HEK293T (cell line): ENCODE results near the gene PARP12.

Experiments
- CTCF ChIA-PET: fragments of 350-600 bp; formaldehyde crosslinking; extraction: SDS; loops from one replicate; lab custom pipeline; 2021; ENCODE audit warnings: antibody characterized with exemption, inconsistent platforms; lab: Yijun Ruan, JAX
- POLR2A ChIA-PET: fragments of 350-600 bp; formaldehyde crosslinking; extraction: SDS; loops from one replicate; lab custom pipeline; 2020; ENCODE audit warnings: antibody characterized with exemption, inconsistent platforms; lab: Yijun Ruan, JAX
- DNase-seq: peaks from one replicate; pipeline ENCODE4 v3.0.0; 2012; ENCODE audit warnings: mixed read lengths; ENCODE audit errors: extremely low spot score
- ARNT ChIP-seq: fragments of 450-650 bp; IDR thresholded peaks from 2 replicates; pipeline ENCODE4 v1.6.1; 2017; ENCODE audit warnings: mild to moderate bottlenecking
- BHLHE40 ChIP-seq: fragments of 450-650 bp; IDR thresholded peaks from 2 replicates; pipeline ENCODE4 v1.6.1; 2016; ENCODE audit warnings: mild to moderate bottlenecking, moderate library complexity, borderline replicate concordance
- CTBP1 ChIP-seq: fragments of 450-650 bp; IDR thresholded peaks from 2 replicates; pipeline ENCODE4 v1.6.1; 2016; ENCODE audit warnings: borderline replicate concordance
- ELF4 ChIP-seq: fragments of 450-650 bp; IDR thresholded peaks from 2 replicates; pipeline ENCODE4 v1.6.1; 2017; ENCODE audit warnings: antibody characterized with exemption
- FOXA1 ChIP-seq: fragments of 450-650 bp; IDR thresholded peaks from 2 replicates; pipeline ENCODE4 v1.6.1; 2016; ENCODE audit warnings: mild to moderate bottlenecking
- FOXK2 ChIP-seq: fragments of 450-650 bp; IDR thresholded peaks from 2 replicates; pipeline ENCODE4 v1.6.1; 2016; ENCODE audit warnings: mild to moderate bottlenecking
- FOXM1 ChIP-seq: fragments of 450-650 bp; IDR thresholded peaks from 2 replicates; pipeline ENCODE4 v1.6.1; 2017; ENCODE audit warnings: mild to moderate bottlenecking, borderline replicate concordance
- HDGF ChIP-seq: fragments of 450-650 bp; IDR thresholded peaks from 2 replicates; pipeline ENCODE4 v1.6.1; 2017; ENCODE audit warnings: antibody characterized with exemption, borderline replicate concordance
- L3MBTL2 ChIP-seq: fragments of 450-650 bp; conservative IDR thresholded peaks from 2 replicates; pipeline ENCODE4 v1.6.1; 2016; ENCODE audit warnings: mild to moderate bottlenecking
- LEF1 ChIP-seq: fragments of 450-650 bp; IDR thresholded peaks from 2 replicates; pipeline ENCODE4 v1.6.1; 2017; ENCODE audit warnings: mild to moderate bottlenecking, borderline replicate concordance
- NFRKB ChIP-seq: fragments of 450-650 bp; IDR thresholded peaks from 2 replicates; pipeline ENCODE4 v1.6.1; 2016; ENCODE audit warnings: mild to moderate bottlenecking, moderate library complexity
- PKNOX1 ChIP-seq: fragments of 450-650 bp; IDR thresholded peaks from 2 replicates; pipeline ENCODE4 v1.6.1; 2016
- SP1 ChIP-seq: fragments of 450-650 bp; IDR thresholded peaks from 2 replicates; pipeline ENCODE4 v1.6.1; 2017
- SUZ12 ChIP-seq: fragments of 450-650 bp; IDR thresholded peaks from 2 replicates; pipeline ENCODE4 v1.6.1; 2016; ENCODE audit warnings: mild to moderate bottlenecking
- TARDBP ChIP-seq: fragments of 450-650 bp; IDR thresholded peaks from 2 replicates; pipeline ENCODE4 v1.6.1; 2016
- ZNF384 ChIP-seq: fragments of 450-650 bp; IDR thresholded peaks from 2 replicates; pipeline ENCODE4 v1.6.1; 2016

Gene PARP12

GRCh38 chr7:140048989-140049338, 13.8 kb downstream of the PARP12 start:
- CTCF ChIA-PET, result no interaction called here
- POLR2A ChIA-PET, result no interaction called here
- TF ChIP-seq SUZ12, result no peak
- no peak for TF ChIP-seq FOXM1
- TF ChIP-seq ARNT, result no peak
- TF ChIP-seq ZNF384, result no peak
- TF ChIP-seq BHLHE40, result no peak
- TF ChIP-seq LEF1, result no peak
- no peak for DNase-seq

- POLR2A ChIA-PET, result no interaction called here
- DNase-seq, result peak; percentile 4
- CTCF ChIA-PET, result no interaction called here
- TF ChIP-seq L3MBTL2, result no peak
- no peak for TF ChIP-seq HDGF
- TF ChIP-seq FOXA1, result no peak
- no peak for TF ChIP-seq ELF4
- TF ChIP-seq BHLHE40, result no peak
- TF ChIP-seq ARNT, result no peak
- TF ChIP-seq LEF1, result no peak
These were observed 14.6 kb downstream of the PARP12 start for GRCh38 chr7:140048138-140048537.

- POLR2A ChIA-PET, result no interaction called here
- no peak for TF ChIP-seq FOXA1
- no peak for TF ChIP-seq BHLHE40
- TF ChIP-seq NFRKB, result no peak
- TF ChIP-seq TARDBP, result no peak
- TF ChIP-seq FOXM1, result no peak
- no peak for TF ChIP-seq LEF1
- no peak for TF ChIP-seq HDGF
- TF ChIP-seq SUZ12, result no peak
- no peak for TF ChIP-seq PKNOX1
- no peak for TF ChIP-seq SP1
- CTCF ChIA-PET, result no interaction called here
- no peak for DNase-seq
These were observed 15.6 kb downstream of the PARP12 start for GRCh38 chr7:140047197-140047596.

GRCh38 chr7:140045697-140046096, 17.1 kb downstream of the PARP12 start:
- no peak for DNase-seq
- POLR2A ChIA-PET, result no interaction called here
- CTCF ChIA-PET, result no interaction called here
- TF ChIP-seq SUZ12, result no peak
- TF ChIP-seq NFRKB, result no peak
- TF ChIP-seq ELF4, result no peak
- no peak for TF ChIP-seq ARNT
- no peak for TF ChIP-seq BHLHE40
- TF ChIP-seq FOXA1, result no peak
- TF ChIP-seq CTBP1, result no peak
- TF ChIP-seq SP1, result no peak
- TF ChIP-seq LEF1, result no peak
- no peak for TF ChIP-seq FOXK2
- TF ChIP-seq ZNF384, result no peak
- TF ChIP-seq HDGF, result no peak
- TF ChIP-seq PKNOX1, result no peak
- no peak for TF ChIP-seq TARDBP
- no peak for TF ChIP-seq L3MBTL2
- no peak for TF ChIP-seq FOXM1

GRCh38 chr7:140044251-140044650, 18.5 kb downstream of the PARP12 start:
- ChIA-PET CTCF (no interaction called here), POLR2A (no interaction called here)
- DNase-seq, result no peak
- TF ChIP-seq ARNT (no peak), SP1 (no peak), CTBP1 (no peak), SUZ12 (no peak), FOXM1 (no peak), PKNOX1 (no peak), HDGF (no peak), FOXA1 (no peak), ELF4 (no peak), FOXK2 (no peak), L3MBTL2 (no peak), ZNF384 (no peak), TARDBP (no peak), BHLHE40 (no peak), NFRKB (no peak), LEF1 (no peak)

- ChIA-PET CTCF (no interaction called here), POLR2A (no interaction called here)
- TF ChIP-seq ZNF384, result no peak
- no peak for TF ChIP-seq TARDBP
- no peak for TF ChIP-seq BHLHE40
- TF ChIP-seq L3MBTL2, result no peak
- no peak for TF ChIP-seq FOXA1
- TF ChIP-seq ELF4, result no peak
- TF ChIP-seq CTBP1, result no peak
- no peak for TF ChIP-seq SP1
- TF ChIP-seq NFRKB, result no peak
- TF ChIP-seq ARNT, result no peak
- no peak for TF ChIP-seq LEF1
- no peak for TF ChIP-seq SUZ12
- no peak for TF ChIP-seq FOXM1
- no peak for TF ChIP-seq FOXK2
- no peak for TF ChIP-seq HDGF
- DNase-seq, result no peak
These were observed 20.4 kb downstream of the PARP12 start for GRCh38 chr7:140042386-140042670.
